NCI-H146 (cell line): ENCODE data around the gene GPR83.
"Not testable (repeated sequence)": the region's sequence is repeated elsewhere in the genome, so short reads cannot be mapped to it uniquely, and the experiment has no call there.

ENCODE experiments used
- DNase-seq: peaks from one replicate; lab custom pipeline; 2025; lab: John Stamatoyannopoulos, UW

Gene GPR83

GRCh38 chr11:94370576-94370975 is 30.6 kb downstream of the GPR83 start:
- DNase-seq, result not testable (repeated sequence)

DNA sequence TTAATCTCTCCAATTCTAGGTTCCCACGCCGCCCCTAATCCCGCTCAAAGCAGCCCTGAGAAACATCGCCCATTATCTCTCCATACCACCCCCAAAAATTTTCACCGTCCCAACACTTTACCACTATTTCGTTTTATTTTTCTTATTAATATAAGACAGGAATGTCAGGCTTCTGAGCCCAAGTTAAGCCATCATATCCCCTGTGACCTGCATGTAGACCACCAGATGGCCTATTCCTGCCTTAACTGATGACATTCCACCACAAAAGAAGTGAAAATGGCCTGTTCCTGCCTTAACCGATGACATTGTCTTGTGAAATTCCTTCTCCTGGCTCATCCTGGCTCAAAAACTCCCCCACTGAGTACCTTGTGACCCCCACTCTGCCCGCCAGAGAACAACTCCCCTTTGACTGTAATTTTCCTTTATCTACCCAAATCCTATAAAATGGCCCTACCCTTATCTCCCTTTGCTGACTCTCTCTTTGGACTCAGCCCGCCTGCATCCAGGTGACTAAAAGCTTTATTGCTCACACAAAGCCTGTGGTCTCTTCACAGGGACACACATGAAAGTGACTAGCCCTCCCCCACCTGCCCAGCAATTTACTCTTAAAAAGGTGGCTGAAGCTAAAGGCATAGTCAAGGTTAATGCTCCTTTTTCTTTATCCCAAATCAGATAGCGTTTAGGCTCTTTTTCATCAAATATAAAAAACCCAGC is 50.2 kb downstream of the GPR83 start:
- not testable (repeated sequence) for DNase-seq

DNA sequence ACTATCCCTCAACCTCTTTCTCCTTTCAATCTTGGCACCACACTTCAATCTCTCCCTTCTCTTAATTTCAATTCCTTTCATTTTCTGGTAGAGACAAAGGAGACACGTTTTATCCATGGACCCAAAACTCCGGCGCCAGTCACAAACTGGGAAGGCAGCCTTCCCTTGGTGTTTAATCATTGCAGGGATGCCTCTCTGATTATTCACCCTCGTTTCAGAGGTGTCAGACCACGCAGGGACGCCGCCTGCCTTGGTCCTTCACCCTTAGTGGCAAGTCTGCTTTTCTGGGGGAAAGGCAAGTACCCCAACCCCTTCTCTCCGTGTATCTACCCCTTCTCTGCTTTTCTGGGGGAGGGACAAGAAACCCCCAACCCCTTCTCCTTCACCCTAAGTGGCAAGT is 54.9 kb downstream of the GPR83 start:
- not testable (repeated sequence) for DNase-seq

DNA sequence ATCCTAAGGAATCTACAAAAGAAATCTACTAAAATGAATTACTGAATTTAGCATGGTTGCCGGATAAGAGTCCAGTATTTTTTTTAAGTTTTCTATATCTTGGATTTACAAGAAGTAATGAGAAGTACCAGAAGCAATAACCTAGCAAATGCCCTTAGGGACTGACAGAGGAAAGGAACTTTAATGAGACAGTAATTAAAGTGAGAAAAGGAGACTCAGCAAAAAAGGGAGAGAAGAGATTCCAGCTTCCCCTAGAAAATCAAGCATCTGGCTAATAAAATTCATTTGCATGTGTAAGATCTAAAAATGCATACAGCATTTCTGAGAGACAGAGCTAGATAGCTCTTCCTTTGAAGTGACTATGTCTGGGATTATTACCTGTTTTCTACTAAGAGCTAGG is 57.7 kb downstream of the GPR83 start:
- DNase-seq, result no peak

GRCh38 chr11:94342250-94342649 is 59.0 kb downstream of the GPR83 start:
- no peak for DNase-seq

DNA sequence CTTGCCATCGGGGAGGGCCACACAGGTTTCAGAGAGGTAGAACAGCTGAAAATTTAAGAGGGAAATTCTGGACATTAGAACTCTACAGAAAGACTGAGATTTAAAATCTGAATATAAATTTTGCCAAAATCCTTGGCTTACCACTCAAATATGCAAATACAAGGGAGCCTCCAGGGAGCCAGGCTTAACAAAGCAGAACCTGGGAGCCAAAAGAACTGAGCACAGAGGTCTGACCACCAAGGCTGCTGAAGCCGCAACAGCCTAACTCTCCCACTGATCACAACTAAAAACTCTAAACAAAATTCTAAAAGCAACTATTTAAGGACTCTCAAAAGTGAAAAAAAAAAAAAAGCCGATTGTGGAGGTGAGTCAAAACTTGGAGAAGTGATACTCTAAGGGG is 62.6 kb downstream of the GPR83 start:
- no peak for DNase-seq

DNA sequence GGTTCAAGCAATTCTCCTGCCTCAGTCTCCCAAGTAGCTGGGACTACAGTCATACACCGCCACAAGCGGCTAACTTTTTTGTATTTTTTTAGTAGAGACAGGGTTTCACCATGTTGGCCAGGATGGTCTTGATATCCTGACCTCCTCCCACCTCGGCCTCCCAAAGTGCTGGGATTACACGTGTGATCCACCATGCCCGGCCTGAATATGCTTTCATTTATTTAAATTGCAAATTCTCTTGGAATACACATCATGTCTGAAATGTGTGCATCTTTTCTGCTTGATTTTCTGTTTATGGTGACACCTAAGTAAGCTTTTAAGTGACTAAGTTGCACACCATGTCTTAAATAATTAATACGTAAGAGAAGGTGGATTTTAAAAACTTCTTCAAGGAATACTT is 65.2 kb downstream of the GPR83 start:
- DNase-seq, result no peak

DNA sequence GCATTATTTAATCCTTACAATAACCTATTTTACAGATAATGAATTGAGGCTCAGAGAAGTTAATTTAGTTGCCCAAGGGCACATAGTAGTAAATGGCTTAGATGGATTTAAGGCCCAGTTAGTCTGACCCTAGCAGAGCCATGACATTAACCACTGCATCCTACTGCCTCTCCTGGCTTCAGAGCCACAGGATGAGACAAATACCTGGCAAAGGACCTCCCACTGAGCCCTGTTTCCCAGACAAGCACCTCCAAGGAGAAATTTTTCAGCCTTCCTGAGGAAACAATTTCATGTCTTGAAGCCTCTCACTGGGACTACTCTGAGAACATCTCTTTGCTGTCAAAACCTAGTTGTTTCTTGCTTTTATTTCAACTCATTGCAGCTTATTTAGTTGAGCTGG is 68.4 kb downstream of the GPR83 start:
- no peak for DNase-seq

DNA sequence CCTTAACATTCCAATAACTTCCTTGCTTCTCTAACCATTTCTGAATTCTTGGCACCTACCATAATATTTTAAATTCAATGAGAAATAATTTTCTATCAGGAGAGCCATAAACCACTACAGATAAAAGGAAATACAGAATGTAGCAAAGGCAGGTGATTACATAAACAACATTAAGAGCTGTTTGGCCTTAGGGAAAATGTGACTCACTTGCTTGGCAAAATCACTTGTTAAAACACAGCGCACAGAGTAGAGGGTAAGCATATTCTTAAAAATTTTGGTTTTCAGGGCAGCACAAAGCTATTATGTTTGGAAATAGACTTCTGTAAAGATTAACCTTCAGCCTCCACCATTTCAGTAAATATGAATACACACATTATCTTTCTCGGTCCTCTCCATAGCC is 70.4 kb downstream of the GPR83 start:
- DNase-seq, result no peak

DNA sequence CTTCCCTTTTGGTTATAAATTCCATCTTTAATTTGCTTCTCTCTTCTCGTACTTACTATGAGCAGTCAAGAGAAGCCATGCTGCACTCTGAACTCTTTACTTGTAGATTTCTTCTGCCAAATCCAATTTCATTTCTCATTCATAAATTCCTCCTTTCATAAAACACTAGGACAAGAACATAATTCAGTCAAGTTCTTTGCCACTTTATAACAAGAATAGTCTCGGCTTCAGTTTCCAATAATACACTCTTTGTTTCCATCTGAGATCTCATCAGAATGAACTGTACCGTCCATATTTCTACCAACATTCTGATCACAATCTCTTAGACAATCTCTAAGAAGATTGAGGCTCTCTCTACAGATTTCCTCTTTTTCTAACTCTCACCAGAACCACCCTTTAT is 71.7 kb downstream of the GPR83 start:
- no peak for DNase-seq

GRCh38 chr11:94328587-94329080 is 72.6 kb downstream of the GPR83 start:
- DNase-seq, result no peak
